Adrenal gland (tissue), 5 donors: ENCODE measurements around the gene PTTG1IP.

Experiments used
- CTCF ChIP-seq, 6 experiments: fragments of 450-650 bp in 4 of 6; fragments of 200-600 bp in 2 of 6; sonication (generic) in 1 of 6; IDR thresholded peaks; 1 replicate in 5 of 6; 2 replicates in 1 of 6; pipeline versions ENCODE4 v1.5.1 to v1.8.0; 2016 to 2021; ENCODE audit warnings: antibody characterized with exemption in 6 of 6, mild to moderate bottlenecking in 2 of 6, moderate library complexity in 1 of 6
- POLR2A ChIP-seq, 2 donors: fragments of 450-650 bp; IDR thresholded peaks; one replicate each; pipeline ENCODE4 v1.6.1; 2017; ENCODE audit warnings: antibody characterized with exemption in 2 of 2, mild to moderate bottlenecking in 2 of 2, moderate library complexity in 1 of 2
- donor health status: DM: no; HTN: no; CAD: no.

GRCh38 chr21:44919913-44920693 is 46.6 kb upstream of the PTTG1IP start:
- TF ChIP-seq CTCF (IDR thresholded peaks at IDR 0.05): no peak
- TF ChIP-seq POLR2A (IDR thresholded peaks at IDR 0.05): no peak
